ENCODE results near the gene DESI1.

- TF ChIP-seq CTCF (IDR thresholded peaks at IDR 0.05) (no peak), POLR2A (IDR thresholded peaks at IDR 0.05) (no peak)
Observed at GRCh38 chr22:41568811-41569210, 52.0 kb downstream of the DESI1 start.
